T-helper 22 cell (primary cell): Measurements from ENCODE around the gene ACBD5.
"Not testable (repeated sequence)": the region's sequence is repeated elsewhere in the genome, so short reads cannot be mapped to it uniquely, and the experiment has no call there.

Experiments
- DNase-seq: peaks from one replicate; pipeline ENCODE4 v3.0.0-alpha.2; 2020; ENCODE audit warnings: low read depth

Gene ACBD5, protein sequence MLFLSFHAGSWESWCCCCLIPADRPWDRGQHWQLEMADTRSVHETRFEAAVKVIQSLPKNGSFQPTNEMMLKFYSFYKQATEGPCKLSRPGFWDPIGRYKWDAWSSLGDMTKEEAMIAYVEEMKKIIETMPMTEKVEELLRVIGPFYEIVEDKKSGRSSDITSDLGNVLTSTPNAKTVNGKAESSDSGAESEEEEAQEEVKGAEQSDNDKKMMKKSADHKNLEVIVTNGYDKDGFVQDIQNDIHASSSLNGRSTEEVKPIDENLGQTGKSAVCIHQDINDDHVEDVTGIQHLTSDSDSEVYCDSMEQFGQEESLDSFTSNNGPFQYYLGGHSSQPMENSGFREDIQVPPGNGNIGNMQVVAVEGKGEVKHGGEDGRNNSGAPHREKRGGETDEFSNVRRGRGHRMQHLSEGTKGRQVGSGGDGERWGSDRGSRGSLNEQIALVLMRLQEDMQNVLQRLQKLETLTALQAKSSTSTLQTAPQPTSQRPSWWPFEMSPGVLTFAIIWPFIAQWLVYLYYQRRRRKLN

GRCh38 chr10:27240212-27241009 is at the start of gene ACBD5:
ACBD5 (minus strand) TSS chr10:27240797; CDS start chr10:27240688, 109 bp downstream.
- peak; percentile 68 for DNase-seq

DNA sequence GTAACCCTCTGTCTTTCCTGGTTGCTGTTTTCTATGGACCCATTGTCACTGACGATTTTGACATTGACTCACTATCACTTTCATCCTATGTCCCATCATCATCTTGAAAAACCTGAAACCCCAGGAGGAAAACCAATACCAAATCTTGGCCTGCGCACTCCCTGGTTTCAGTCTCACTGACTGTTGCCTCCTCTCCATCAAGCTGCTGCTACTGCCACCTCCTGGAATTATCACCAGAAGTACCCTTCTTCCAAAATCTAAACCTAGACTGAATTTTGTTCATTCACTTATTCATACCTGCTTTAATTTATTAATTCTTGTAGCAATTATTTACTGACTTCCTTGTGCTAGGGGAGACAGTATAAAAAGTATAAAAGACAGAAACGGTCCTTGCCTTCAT is 44.5 kb upstream of the ACBD5 start:
- DNase-seq = peak; percentile 1

DNA sequence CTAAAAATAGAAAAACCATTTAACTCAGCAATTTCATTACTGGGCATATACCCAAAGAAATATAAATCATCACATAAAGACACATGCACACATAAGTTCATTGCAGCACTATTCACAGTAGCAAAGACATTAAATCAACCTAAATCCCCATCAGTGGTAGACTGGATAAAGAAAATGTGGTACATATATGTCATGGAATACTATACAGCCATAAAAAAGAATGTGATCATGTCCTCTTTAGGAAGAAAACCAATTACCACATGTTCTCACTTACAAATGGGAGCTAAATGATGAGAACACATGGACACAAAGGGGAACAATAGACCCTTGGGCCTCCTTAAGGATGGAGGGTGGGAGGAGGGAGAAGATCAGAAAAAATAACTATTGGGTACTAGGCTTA is 36.0 kb upstream of the ACBD5 start:
- no peak for DNase-seq

DNA sequence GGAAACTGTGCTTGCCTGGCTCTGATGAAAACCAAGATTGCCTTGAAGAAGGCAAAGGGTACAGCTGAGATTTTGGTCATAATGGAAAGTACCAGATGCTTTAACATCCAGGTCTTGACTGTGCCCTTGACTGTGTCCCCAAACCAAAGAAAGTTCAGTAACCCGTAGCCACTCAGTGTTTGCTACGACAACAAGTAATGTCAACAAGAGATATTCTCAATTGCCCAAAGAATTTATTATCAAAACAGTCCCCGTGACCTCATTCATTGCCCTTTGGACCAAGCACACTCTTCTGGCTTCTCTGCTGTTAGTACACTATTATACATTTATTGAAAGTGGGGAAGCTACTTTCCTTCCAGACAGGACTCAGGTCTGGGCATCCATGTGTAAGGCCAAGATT is 25.4 kb upstream of the ACBD5 start:
- not testable (repeated sequence) for DNase-seq

GRCh38 chr10:27262788-27263187 is 22.2 kb upstream of the ACBD5 start:
- DNase-seq = not testable (repeated sequence)

DNA sequence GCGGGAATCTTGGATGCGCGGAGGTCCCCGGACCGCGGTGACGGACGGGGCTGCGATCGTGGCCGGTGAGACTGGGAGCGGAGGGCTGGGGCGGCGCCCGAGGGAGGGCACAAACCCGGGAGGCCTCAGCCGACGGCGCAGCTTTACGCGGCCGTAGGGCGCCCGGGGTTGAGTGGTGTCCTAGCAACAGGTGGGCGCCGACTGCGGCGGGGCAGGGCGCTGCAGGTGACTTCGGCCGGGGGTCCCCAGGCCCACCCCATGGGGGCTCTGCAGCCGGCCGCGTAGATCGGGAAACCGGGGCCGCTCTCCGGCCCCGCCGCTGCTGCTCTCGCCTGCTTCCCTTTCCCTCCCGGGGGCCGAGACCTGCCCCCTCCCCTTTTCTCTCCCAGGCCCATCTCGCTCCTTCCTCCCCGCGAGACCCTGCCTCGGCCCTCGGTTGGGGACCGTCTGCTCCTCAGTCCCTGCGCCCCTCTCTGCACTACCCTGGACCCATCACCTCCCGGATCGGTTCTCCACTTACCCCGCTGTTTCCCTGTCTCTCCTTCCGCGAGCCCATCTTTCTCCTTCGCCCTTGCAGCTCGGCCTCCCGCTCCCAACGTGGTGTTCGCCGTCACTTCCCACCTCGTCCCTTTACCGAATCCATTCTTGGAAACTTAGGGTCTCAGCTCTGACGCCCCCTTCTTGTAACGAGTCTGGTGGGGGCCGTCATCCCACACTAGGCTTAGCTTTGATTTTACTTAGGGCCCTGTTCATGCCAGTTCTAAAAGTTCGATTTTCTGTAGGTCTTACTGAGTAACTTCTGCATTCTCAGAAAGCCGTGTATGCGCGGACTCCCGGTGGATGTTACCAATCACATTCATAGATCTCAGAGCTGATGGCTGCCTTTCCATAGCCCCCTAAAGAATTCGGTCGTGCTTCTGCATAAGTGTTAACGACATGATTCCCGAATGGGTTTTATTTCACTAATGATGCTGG is 18.5 kb upstream of the ACBD5 start:
- no peak for DNase-seq

GRCh38 chr10:27258492-27258837 is 17.9 kb upstream of the ACBD5 start:
- no peak for DNase-seq

- DNase-seq = no peak
Observed at GRCh38 chr10:27256299-27257189, 15.9 kb upstream of the ACBD5 start.

DNA sequence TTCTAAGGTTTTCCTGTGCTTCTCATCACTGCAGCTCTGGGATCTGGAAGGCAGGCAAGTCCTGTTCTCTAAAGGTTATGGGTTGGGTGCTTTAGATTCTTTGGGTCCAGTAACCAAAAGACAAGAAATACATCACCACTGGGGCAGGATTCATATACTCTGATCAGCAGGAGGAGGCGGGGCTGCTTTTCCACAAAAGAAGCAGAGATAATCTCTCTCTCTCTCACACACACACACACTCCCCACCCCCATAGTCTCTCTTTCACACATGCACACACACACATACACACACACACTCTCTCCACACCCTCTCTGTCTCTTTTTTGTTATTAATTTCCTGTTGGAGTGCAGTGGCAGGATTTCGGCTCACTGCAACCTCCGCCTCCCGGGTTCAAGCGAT is 13.0 kb upstream of the ACBD5 start:
- no peak for DNase-seq

- peak; percentile 52 for DNase-seq
Observed at GRCh38 chr10:27252267-27253000, 11.8 kb upstream of the ACBD5 start.

- DNase-seq = no peak
Observed at GRCh38 chr10:27251554-27251953, 11.0 kb upstream of the ACBD5 start.

DNA sequence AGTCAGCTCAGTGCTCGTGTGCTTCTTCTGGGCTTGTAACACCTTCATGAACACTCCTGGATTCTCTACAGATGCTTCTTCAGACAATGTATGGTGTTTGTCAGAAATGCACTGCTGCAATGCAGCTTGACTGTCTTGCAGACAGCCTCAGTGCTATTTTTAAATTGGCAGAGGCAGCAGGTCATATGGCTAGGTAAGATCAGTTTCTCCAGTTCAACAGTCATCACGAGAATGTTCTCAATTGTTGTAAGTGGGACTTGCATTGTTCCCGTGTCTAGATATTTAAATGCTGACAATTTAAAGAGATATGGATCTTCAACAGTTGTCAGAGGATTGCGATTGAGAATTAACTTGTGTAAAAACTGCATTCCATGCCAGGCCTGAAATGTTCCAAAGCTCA is 7.6 kb upstream of the ACBD5 start:
- DNase-seq = no peak

GRCh38 chr10:27247441-27247840 is 6.8 kb upstream of the ACBD5 start:
- DNase-seq = no peak

GRCh38 chr10:27247006-27247405 is 6.4 kb upstream of the ACBD5 start:
- no peak for DNase-seq

DNA sequence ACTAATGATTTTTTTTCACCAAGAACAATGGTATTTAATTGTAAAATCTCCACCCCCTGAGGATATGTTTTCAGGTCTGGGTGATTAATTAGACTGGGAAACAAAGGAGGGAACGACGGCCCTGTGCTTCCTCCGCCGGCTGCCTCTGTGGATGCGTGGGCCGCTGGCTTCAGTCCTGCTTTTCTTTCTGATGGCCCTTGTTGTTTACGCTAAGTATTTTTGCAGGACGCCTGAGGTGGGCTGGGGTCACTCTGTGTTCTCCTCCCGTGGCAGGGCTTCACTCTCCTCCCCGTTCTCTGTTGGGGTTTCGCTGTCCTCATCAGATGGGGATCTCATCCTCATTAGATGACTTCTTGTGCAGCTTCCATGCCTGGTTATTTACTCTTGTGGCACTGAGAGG is 5.2 kb upstream of the ACBD5 start:
- DNase-seq = no peak

GRCh38 chr10:27244976-27245375 is 4.4 kb upstream of the ACBD5 start:
- no peak for DNase-seq

DNA sequence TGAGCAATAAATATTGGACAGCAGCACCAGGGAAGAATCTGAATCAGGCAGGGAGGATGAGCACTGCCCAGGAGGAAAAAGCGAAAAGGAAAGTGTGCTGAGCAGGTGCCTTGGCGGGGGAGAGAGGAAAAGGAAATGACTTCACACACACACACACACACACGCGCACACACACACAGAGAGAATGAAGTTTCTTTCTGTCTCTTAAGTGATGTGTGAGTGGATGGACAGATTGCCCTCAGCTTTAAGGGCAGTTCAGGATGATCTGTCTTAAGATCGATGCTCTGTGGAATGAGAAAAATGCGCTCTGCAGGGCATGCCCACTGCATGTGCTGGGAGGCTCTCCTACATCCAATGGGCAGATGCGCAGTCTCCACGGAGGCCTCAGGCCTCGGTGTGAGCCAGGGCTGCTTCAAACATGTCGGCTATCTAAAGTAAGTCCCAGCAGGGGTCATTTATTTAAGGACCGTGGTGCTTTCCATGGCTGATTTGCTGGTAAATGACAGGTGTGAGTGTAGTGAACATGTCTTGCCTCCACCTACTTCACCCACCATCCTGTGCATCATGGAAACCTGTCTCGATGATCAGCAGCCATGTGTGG is 2.5 kb upstream of the ACBD5 start:
- peak; percentile 56 for DNase-seq

GRCh38 chr10:27242473-27242950 is 1.9 kb upstream of the ACBD5 start:
- no peak for DNase-seq

DNA sequence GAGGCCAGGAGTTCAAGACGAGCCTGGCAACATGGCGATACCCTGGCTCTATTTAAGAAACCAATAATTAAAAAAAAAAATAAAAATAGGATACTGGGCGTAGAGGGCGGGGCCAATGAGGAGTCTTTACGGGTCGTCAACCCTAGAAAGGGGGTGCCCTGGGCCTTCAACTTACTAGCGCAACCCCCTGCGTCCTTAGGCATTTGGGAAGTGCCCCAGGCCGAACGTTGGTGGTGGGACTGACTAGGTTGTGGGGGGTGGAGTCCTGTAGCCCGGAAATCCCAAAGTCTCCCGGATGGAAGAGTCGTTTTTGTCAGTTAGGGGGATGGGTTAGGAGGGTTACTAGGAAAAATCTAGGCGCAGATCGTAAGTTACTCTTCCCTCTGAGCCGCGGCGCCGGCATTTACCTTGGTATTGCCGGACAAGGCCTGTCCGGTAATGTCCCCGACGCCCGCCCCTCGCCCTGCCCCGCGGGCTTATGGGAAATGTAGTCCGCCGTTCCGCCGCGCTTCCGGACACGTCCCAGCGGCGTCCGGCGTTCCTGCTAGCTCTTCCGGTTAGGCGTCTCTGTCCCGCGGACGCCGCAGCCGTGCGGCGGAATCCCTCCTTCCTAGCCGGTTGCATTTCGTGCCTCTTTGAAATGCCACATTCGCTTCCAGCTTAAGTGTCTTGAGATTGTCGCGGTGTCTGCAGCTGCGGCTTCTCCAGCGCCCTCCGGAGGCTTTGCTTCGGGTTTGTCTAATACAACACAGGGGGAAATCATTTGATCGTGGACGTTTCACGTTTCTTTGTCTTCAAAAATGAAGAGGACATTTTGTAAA is 1.3 kb upstream of the ACBD5 start:
- DNase-seq = peak; percentile 77
